HG02623 (cell line): ENCODE data around the gene CNOT2.
"Not testable (repeated sequence)": the region's sequence is repeated elsewhere in the genome, so short reads cannot be mapped to it uniquely, and the experiment has no call there.

Experiments used
- ATAC-seq: cut with Tn5 transposase; IDR thresholded peaks from one replicate; pipeline ENCODE4 v1.9.1; 2021; ENCODE audit warnings: moderate library complexity; ENCODE audit not compliant: unreplicated experiment

CNOT2 gene

GRCh38 chr12:70364695-70365397 is 121.6 kb downstream of the CNOT2 start:
- no peak for ATAC-seq

DNA sequence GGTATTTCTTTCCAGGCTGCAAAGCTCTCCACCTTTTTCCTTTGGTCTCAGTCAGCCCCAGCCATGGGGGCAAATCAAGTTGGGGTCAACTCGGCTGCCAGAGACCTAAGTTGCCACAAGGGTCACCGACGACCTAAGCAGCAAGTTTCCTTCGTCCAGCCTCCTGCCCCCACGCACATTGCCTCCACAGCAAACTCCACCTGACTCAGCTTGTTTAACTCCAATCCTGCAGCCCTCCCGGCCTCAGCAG is 122.1 kb downstream of the CNOT2 start:
- no peak for ATAC-seq

DNA sequence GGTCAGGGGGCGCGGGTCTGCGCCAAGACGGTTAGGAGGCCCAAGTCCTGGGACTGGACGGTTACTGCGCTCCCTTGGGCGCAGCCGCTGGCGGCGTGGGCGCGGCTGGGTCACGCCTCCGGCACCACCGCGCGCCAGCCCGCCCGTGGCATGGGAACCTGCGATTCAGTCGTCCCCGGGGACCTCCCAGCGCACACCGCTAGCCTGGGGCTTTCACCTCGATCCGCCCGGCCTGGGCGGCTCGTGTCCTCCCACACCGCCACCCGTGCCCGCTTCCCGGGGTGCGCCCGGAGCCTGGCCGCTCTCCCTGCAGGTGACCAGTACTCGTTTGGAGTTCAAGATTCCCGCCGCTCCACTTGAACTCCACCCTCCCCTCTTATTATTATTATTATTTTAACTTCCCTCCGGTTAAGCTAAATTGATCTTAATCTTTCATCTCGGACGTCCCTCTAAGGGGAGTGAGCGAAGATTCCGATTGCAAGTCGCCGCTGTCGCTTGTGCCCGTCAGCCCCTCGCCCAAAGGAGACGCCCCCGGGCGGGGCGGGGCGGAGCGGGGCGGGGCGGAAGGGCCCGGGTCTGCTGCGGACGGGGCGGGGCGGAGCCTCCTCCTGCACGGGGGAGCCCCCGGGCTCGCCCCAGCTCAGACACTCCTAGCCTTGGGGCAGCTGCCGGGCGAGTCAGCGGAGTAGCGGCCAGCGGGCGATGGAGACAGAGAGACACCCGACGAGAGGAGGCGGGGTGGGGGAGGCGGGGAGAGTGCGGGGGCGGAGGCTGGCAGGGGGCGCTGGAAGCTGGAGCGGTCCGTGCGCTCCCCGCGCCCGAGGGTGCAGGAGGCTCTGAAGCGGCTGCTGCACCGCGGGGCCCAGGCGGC is 122.7 kb downstream of the CNOT2 start, which contains the start of gene KCNMB4:
TSS of gene KCNMB4 (plus strand) at position 643 of the 871 bp plus-strand sequence. CDS start 445 bp downstream, outside the sequence.
- ATAC-seq: peak; percentile 84

GRCh38 chr12:70366581-70367257 is 123.5 kb downstream of the CNOT2 start:
- ATAC-seq: peak; percentile 40

DNA sequence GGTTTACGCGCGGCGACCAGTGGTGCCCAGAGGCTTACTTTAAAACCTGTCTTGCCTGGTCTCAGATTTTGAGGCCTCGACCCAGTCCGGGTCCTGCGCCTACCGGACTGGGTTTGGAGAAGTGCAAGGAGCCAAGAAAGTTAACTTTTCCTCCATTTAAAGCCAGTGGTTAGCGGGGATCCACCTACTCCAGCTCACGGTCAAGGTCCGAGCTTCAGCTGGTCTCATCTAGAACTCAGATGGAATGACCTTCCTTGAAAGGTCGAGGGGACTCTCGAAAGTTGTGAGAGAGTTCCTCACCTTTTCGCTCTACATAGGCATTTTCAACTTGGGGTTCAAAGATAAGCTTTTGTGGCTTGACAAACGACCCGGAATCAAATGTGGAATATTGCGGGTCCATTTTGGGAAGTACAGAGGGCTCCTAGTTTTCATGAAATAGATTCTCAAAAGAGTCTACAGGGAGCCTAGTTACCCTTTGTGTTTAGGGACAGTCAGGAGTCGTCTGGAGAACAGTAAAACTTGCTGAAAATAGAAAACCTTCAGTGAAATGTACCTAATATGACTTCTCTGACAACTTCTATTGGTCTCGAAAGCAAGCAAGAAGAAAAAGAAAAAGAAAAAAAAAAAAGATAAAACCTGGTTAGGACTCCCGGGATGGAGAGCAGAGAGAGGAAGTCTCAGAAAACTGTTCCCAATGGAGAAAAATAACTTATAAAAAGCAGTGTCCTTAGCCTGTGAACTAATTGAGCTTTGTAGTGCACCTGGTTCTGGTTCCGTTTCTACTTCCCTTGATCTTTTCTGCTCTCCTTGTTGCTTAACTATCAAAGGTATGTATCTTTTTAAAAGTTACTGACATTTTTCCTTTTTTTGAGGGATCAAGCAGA is 124.3 kb downstream of the CNOT2 start:
- ATAC-seq: no peak

GRCh38 chr12:70372881-70373280 is 129.6 kb downstream of the CNOT2 start:
- no peak for ATAC-seq

DNA sequence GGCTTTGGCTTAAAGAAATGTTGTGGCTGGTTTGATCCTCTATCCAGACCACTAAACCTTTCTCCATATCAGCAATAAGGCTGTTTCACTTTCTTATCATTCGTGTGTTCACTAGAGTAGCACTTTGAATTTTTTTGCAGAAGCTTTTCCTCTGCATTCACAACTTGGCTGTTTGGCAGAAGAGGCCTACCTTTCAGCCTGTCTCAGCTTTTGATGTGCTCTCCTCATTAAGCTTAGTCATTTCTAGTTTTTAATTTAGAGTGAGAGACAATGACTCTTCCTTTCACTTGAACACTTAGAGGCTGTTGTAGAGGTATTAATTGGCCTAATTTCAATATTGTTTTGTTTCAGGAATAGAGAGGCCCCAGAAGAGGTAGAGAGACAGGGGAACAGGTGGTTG is 136.6 kb downstream of the CNOT2 start:
- no peak for ATAC-seq

GRCh38 chr12:70383484-70383883 is 140.3 kb downstream of the CNOT2 start:
- ATAC-seq: no peak

DNA sequence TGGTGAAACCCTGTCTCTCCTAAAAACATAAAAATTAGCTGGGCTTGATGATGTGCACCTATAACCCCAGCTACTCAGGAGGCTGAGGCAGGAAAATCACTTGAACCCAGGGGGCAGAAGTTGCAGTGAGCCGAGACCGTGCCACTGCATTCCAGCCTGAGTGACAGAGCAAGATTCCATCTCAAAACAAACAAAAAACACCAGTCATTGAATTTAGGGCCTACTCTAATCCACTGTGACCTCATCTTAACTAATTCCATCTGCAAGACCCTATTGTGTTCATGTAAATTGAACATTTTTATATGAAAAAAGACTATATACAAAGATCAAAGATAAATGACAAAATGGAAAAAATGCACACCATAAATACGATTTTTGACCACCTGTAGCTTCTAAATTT is 140.7 kb downstream of the CNOT2 start:
- no peak for ATAC-seq

- no peak for ATAC-seq
Measured at GRCh38 chr12:70386771-70387170, 143.5 kb downstream of the CNOT2 start.

DNA sequence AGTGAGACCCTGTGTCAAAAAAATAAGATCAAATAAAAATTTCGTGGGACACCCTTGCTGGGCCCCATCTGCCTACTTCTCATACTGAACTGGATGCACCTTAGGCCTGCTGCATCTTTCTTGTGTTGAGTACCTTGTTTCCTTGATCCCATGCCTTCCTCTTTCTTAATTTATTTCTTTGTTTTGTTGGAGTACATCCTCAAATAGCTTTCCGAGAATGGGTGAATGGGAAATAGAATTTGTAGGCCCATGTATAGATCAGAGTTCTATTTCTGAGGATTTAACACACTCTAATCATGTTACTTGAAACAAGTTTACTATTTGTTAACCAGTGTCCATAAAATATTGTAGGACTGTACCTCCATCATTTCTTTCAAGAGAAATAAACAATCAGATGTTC is 146.4 kb downstream of the CNOT2 start:
- ATAC-seq: no peak

DNA sequence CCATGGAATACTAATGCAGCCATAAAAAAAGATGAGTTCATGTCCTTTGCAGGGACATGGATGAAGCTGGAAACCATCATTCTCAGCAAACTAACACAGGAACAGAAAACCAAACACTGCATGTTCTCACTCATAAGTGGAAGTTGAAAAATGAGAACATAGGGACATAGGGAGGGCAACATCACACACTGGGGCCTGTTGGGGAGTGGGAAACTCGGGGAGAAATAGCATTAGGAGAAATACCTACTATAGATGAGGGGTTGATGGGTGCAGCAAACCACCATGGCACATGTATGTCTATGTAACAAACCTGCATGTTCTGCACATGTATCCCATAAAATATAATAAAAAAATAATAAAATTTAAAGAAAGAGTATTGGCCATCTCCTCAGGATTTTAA is 149.4 kb downstream of the CNOT2 start:
- ATAC-seq: not testable (repeated sequence)

DNA sequence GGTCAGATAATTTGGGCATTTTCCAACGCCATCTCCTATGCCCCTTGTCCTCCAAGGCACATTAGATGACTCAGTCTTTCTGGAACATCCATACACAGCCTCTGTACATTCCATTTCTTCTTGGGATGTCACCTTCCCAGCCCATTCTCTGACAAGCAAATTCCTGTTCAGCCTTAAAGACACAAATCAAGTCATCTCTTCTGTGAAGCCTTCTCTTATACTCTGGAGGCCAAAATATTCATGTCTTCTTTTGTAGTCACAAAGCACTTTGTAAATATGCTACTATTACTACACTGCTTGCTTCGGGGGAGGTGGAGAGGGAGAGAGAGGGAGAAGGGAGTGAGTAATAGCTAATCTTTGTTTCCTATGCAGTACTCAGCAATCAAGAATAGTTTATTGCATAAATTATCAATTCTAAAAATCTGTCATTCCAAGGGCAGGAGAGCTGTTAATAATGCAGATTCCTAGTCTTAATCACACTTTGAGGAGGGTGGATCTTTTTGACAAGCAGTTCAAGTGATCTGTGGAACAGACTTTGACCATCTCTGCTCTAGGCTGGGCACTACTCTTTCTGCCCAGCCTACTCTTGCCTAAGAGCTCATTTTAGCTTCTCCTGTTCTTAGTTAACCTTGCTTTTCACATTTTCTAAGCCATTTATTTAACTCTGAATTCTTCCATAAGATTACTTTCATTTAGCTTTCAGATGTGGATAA is 150.7 kb downstream of the CNOT2 start:
- no peak for ATAC-seq

DNA sequence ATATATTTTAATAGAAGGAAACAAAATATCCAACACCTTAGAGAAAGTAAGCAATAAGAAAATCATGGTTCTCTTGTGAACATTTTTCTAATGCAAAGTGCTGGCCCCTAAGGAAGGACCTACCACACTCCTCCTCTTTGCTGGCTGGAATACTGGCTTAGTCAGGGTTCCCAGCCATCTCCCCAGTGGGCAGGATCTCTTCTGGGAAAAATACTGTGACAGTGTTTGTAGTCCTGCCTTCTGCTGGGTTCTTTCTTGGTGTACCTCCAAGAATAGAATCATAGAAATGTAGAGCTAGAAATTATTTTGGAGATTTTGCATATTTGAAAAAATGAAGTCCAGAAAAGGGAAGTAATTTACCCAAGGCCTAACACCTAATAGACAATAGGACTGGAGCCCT is 154.8 kb downstream of the CNOT2 start:
- no peak for ATAC-seq

DNA sequence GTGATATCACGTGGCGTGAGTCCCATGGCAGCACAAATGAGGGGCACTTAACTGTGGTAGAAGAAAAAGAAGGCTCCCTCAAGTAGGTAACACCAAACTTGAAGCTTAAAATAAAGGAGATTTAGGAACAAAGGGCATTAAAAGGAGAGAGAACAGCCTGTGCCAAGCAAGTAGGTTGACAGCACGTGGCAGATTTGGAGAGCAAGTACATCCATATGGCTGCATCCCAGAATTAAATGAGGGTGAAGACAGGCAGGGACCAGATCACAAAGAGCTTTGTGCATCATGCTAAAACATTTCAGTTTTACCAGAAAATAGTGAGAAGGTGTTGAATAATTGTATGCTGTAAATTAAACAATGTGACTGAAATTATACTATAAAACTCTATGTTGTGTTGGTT is 155.6 kb downstream of the CNOT2 start:
- ATAC-seq: no peak

DNA sequence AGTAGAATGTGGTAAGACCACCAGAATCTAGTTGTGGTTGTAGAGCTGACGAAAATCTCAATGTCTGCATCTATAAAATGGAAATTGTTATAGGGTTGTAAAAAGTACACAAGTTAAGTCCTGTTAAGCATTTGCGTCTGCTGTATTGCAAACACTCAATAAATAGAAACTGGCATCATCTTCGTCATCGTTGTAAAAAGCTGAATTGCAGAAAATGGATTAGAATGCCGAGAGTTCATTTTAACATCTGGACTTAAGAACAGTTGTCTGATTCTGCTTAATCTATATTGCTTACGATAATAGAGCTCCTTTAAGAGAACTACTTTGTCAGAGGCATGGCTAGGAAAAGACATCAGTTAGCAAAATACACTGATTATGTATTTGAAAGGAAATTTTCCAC is 156.1 kb downstream of the CNOT2 start:
- no peak for ATAC-seq

GRCh38 chr12:70400124-70400523 is 156.9 kb downstream of the CNOT2 start:
- ATAC-seq: no peak

- no peak for ATAC-seq
Measured at GRCh38 chr12:70402597-70402996, 159.4 kb downstream of the CNOT2 start.

DNA sequence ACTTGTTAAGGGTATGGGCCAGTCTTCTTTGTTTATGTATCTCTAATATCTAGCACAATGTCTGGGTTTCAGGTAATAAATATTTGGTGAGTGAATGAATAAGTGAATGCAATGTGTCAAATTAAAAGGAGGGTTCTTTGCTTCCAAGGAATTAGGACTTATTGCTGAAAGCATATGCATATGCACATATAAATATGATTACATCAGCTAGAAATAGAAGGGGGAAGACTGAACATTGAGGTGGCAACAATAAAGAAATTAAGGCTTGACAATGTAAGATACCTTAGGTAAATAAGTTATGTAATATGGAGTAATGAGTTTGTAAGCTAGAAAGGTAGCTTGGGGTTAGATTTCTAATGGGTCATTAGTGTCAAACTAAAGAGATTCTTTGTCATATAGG is 160.6 kb downstream of the CNOT2 start:
- no peak for ATAC-seq
